HEK293T (cell line): ENCODE measurements around the gene ARHGEF7.

Source experiments
- CTCF ChIA-PET: fragments of 350-600 bp; formaldehyde crosslinking; extraction: SDS; loops from one replicate; lab custom pipeline; 2021; ENCODE audit warnings: antibody characterized with exemption, inconsistent platforms; lab: Yijun Ruan, JAX
- POLR2A ChIA-PET: fragments of 350-600 bp; formaldehyde crosslinking; extraction: SDS; loops from one replicate; lab custom pipeline; 2020; ENCODE audit warnings: antibody characterized with exemption, inconsistent platforms; lab: Yijun Ruan, JAX
- DNase-seq: peaks from one replicate; pipeline ENCODE4 v3.0.0; 2012; ENCODE audit warnings: mixed read lengths; ENCODE audit errors: extremely low spot score
- ARNT ChIP-seq: fragments of 450-650 bp; IDR thresholded peaks from 2 replicates; pipeline ENCODE4 v1.6.1; 2017; ENCODE audit warnings: mild to moderate bottlenecking
- BHLHE40 ChIP-seq: fragments of 450-650 bp; IDR thresholded peaks from 2 replicates; pipeline ENCODE4 v1.6.1; 2016; ENCODE audit warnings: mild to moderate bottlenecking, moderate library complexity, borderline replicate concordance
- CTBP1 ChIP-seq: fragments of 450-650 bp; IDR thresholded peaks from 2 replicates; pipeline ENCODE4 v1.6.1; 2016; ENCODE audit warnings: borderline replicate concordance
- ELF4 ChIP-seq: fragments of 450-650 bp; IDR thresholded peaks from 2 replicates; pipeline ENCODE4 v1.6.1; 2017; ENCODE audit warnings: antibody characterized with exemption
- FOXA1 ChIP-seq: fragments of 450-650 bp; IDR thresholded peaks from 2 replicates; pipeline ENCODE4 v1.6.1; 2016; ENCODE audit warnings: mild to moderate bottlenecking
- FOXK2 ChIP-seq: fragments of 450-650 bp; IDR thresholded peaks from 2 replicates; pipeline ENCODE4 v1.6.1; 2016; ENCODE audit warnings: mild to moderate bottlenecking
- FOXM1 ChIP-seq: fragments of 450-650 bp; IDR thresholded peaks from 2 replicates; pipeline ENCODE4 v1.6.1; 2017; ENCODE audit warnings: mild to moderate bottlenecking, borderline replicate concordance
- HDGF ChIP-seq: fragments of 450-650 bp; IDR thresholded peaks from 2 replicates; pipeline ENCODE4 v1.6.1; 2017; ENCODE audit warnings: antibody characterized with exemption, borderline replicate concordance
- L3MBTL2 ChIP-seq: fragments of 450-650 bp; conservative IDR thresholded peaks from 2 replicates; pipeline ENCODE4 v1.6.1; 2016; ENCODE audit warnings: mild to moderate bottlenecking
- LEF1 ChIP-seq: fragments of 450-650 bp; IDR thresholded peaks from 2 replicates; pipeline ENCODE4 v1.6.1; 2017; ENCODE audit warnings: mild to moderate bottlenecking, borderline replicate concordance
- NFRKB ChIP-seq: fragments of 450-650 bp; IDR thresholded peaks from 2 replicates; pipeline ENCODE4 v1.6.1; 2016; ENCODE audit warnings: mild to moderate bottlenecking, moderate library complexity
- SP1 ChIP-seq: fragments of 450-650 bp; IDR thresholded peaks from 2 replicates; pipeline ENCODE4 v1.6.1; 2017
- SUZ12 ChIP-seq: fragments of 450-650 bp; IDR thresholded peaks from 2 replicates; pipeline ENCODE4 v1.6.1; 2016; ENCODE audit warnings: mild to moderate bottlenecking
- TARDBP ChIP-seq: fragments of 450-650 bp; IDR thresholded peaks from 2 replicates; pipeline ENCODE4 v1.6.1; 2016
- ZNF384 ChIP-seq: fragments of 450-650 bp; IDR thresholded peaks from 2 replicates; pipeline ENCODE4 v1.6.1; 2016
- TF ChIP-seq, protein P1 (sequence below): fragments of 450-650 bp; IDR thresholded peaks from 2 replicates; pipeline ENCODE4 v1.6.1; 2016

The ARHGEF7 gene

DNA sequence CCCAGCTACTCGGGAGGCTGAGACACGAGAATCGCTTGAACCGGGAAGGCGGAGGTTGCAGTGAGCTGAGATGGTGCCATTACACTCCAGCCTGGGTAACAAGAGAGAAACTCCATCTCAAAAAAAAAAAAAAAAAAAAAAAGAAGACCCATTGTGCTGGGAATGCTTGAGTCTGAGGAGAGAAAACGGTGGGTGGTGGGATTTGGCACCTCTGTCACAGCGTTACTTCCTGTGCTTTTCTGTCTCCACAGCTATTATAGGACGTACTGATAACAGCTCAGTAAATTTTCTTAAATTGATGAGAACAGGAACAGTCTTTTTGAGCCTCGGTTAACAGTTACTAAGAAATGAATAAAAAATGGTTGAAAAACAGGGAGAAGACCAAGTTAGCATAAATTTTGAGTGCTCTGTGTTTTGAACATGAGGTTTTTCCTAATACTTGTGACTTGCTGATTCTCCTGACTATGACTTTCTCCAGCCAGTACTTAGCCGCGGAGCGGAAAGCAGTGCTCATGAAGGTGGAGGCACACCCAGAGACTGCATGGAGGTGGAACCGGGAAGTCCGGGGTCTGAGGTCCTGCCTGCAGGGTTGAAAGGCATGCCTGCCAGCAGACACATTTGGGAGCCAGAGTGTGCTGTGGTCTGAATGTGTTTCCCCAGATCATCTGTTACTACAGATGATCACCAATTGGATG is 150.0 kb downstream of the ARHGEF7 start:
- CTCF ChIA-PET: no interaction called here
- TF ChIP-seq TARDBP: no peak
- TF ChIP-seq ELF4: no peak
- no peak for TF ChIP-seq FOXA1
- TF ChIP-seq LEF1: no peak
- TF ChIP-seq, protein P1, sequence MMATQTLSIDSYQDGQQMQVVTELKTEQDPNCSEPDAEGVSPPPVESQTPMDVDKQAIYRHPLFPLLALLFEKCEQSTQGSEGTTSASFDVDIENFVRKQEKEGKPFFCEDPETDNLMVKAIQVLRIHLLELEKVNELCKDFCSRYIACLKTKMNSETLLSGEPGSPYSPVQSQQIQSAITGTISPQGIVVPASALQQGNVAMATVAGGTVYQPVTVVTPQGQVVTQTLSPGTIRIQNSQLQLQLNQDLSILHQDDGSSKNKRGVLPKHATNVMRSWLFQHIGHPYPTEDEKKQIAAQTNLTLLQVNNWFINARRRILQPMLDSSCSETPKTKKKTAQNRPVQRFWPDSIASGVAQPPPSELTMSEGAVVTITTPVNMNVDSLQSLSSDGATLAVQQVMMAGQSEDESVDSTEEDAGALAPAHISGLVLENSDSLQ: no peak
- TF ChIP-seq HDGF: no peak
- TF ChIP-seq NFRKB: no peak
- no peak for TF ChIP-seq FOXM1
- no peak for TF ChIP-seq L3MBTL2
- TF ChIP-seq CTBP1: no peak
- TF ChIP-seq SUZ12: no peak
- TF ChIP-seq ZNF384: no peak
- TF ChIP-seq BHLHE40: no peak
- no peak for TF ChIP-seq FOXK2
- TF ChIP-seq ARNT: no peak
- no peak for TF ChIP-seq SP1
- POLR2A ChIA-PET: no interaction called here
- no peak for DNase-seq

DNA sequence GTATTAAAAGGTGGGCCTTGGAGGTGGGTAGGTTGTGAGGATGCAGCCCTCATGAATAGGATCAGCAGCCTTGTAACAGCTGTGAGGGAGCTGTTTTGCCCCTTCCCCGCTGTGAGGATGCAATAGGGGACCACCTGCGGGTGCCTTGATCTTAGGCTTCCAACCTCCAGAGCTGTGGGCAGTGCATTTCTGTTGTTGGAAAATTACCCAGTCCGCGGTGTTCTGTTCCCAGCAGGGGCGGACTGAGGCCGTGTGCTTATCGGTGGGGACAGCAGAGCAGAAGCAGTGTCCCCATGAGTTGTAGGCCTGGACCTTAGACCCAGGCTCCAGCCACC is 150.6 kb downstream of the ARHGEF7 start:
- POLR2A ChIA-PET: no interaction called here
- no peak for DNase-seq
- no peak for TF ChIP-seq NFRKB
- CTCF ChIA-PET: no interaction called here

DNA sequence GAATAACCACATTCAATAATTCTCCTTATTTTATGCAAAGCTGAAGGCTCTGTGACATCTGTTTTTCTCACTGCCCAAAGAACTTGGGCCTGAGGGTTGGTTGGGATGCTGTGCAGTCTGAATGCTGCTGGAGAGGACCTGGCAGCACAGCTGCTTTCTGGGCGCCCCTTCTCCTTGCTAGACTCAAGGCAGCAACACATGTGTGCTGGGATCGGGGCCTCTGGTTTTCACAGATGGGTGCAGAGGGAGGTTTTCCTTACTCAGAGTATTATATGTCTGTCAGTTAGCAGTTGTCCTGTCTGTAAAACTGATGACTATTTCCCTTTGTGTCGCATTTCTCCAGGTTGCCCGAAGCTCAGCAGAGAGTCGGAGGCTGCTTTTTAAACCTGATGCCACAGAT is 152.1 kb downstream of the ARHGEF7 start:
- POLR2A ChIA-PET: interaction anchor here (0.6 kb wide), 1 partner anchor 81 kb away, joined by 3 read pairs; no protein-coding TSS in a partner anchor
- CTCF ChIA-PET: no interaction called here
- DNase-seq: no peak
- TF ChIP-seq L3MBTL2: no peak
- TF ChIP-seq HDGF: no peak
- TF ChIP-seq TARDBP: no peak
- TF ChIP-seq BHLHE40: no peak
- no peak for TF ChIP-seq FOXA1
- no peak for TF ChIP-seq FOXK2
- TF ChIP-seq CTBP1: no peak

DNA sequence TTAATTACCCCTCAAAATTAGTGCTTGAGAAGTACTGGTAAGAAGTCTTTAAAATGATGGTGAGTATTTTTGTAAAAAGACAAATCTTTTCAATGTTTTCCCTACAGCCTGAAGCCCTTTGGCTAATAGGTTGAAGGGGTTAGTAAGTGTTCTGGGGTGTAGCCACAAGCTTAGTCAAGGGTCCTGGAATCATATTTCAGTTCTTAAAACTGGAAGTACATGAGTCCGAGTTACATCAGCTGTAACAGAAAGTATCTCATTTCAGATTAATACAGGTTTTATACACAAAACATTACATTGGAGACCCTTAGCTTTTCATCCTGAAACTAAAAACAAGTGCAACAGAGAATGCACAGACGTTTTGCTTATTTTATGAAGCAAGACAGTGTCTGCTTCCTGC is 152.7 kb downstream of the ARHGEF7 start:
- POLR2A ChIA-PET: no interaction called here
- TF ChIP-seq SUZ12 (no peak), L3MBTL2 (no peak), TARDBP (no peak), FOXK2 (no peak), FOXA1 (no peak), HDGF (no peak), ZNF384 (no peak), NFRKB (no peak), SP1 (no peak), ARNT (no peak), FOXM1 (no peak), ELF4 (no peak), LEF1 (no peak), BHLHE40 (no peak), CTBP1 (no peak)
- TF ChIP-seq, protein P1: no peak
- DNase-seq: no peak
- CTCF ChIA-PET: no interaction called here

- POLR2A ChIA-PET: no interaction called here
- CTCF ChIA-PET: no interaction called here
- no peak for DNase-seq
Observed at GRCh38 chr13:111269508-111269907, 154.4 kb downstream of the ARHGEF7 start.

DNA sequence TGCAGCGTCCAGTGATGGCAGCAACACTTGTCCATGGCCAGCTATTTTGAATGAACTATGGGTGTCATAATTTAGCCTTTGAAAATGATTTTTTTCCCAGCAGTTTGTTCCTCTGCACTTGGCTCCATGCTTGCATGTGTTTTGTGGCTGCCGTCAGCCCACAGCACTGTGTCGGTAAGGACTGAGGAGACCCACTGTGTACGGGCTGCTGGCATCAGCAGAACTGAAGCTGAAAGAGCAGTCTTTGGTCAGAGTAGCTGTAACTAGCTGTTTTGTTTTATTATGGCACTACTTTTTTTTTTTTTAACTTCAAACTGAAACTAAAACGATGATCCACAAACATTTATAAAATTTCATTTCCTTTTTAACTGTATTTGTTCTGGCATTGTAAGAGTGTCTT is 155.0 kb downstream of the ARHGEF7 start:
- ChIA-PET CTCF (no interaction called here), POLR2A (no interaction called here)
- TF ChIP-seq FOXA1: no peak
- TF ChIP-seq BHLHE40: no peak
- TF ChIP-seq ELF4: no peak
- TF ChIP-seq, protein P1: no peak
- DNase-seq: no peak

More at GRCh38 chr13:111269508-111269907, 154.4 kb downstream of the ARHGEF7 start:
- TF ChIP-seq NFRKB (no peak), ELF4 (no peak), L3MBTL2 (no peak), HDGF (no peak), TARDBP (no peak), SUZ12 (no peak), ZNF384 (no peak), CTBP1 (no peak), SP1 (no peak)
